GM19324 (cell line): Measurements from ENCODE around the gene MTA2.
"Not testable (repeated sequence)": the region's sequence is repeated elsewhere in the genome, so short reads cannot be mapped to it uniquely, and the experiment has no call there.

Source experiments
- ATAC-seq: cut with Tn5 transposase; IDR thresholded peaks from one replicate; pipeline ENCODE4 v1.9.1; 2021; ENCODE audit warnings: mild to moderate bottlenecking, moderate library complexity; ENCODE audit not compliant: unreplicated experiment, low FRiP score

Gene MTA2

DNA sequence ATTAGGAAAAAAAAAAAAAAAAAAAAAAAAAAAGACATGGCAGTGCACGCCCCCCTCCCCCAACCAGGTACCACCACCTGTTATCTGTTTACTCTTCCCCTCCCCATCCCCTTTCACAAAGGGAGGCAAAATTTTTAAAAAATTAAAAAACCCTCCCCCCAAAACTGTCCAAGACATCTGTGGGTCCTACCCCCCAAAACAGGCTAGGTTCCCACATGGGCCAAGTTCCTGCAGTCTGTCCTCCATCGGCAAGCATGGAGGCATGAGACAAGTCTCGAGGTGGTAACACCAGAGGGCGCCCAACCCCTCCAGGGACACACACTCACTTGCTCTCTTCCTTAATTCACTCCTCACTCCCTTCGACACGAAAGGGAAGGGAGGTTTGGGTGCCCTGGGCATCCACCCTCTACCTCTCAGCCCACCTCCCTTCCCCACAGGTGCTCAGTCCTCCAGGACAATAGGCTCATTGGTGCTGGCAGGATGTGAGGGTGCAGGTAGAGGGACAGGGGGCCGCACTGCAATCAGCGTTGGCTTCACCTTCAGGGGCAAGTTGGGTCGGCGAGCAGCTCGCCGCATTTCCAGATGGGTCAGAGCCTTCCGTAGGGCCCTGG, 8.1 kb downstream of the MTA2 start:
- no peak for ATAC-seq

DNA sequence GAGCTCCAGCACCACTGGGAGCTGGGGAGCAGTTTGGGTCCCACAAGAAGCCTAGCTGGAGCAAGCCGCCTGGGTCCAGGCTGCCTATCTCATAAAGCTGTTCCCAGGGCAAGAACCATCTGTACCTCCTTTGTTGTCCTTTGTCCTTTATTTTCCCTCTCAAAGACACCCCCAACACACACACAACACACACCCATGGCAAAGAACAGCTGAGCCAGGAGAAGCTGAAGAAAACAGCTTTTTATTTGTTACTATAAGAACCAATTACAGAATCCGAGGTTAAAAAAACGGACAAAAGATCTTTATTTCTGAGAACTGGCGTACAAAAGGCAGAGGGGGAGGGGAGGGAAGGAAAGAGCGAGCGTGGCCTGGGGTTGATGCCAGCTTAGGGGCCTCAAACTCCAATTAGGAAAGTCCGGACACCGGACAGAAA, 8.7 kb downstream of the MTA2 start:
- ATAC-seq, result no peak

DNA sequence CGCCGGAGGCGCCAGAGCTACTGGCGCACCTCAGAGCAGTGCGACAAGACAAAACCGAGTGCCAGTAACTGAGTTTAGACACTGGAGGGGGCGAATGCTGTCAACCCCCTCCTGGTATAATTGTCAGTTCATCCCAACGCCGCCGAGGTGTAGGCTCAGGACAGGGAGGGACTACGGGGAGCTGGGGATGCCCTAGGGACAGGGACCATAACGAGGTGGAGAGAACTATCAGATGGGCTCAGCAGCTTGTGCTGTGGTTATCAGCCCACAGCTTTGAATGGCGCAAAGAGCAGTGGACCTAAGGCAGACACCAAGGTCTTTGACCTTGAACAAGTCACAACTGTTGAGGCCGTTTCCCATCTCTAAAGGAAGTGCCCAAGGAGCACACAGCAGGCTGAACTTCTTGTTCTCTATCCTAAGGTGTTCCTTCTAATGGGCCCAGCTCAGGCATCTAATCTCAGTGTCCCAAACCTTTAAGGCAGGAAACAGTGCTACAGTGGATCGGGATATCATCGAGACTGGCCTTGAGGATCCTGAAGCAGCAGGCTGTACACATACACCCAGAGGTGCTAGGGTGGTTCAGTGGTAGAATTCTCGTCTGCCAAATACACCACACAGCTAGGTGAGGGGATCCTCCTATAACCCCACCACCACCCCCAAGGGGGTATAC, 9.4 kb downstream of the MTA2 start:
- ATAC-seq, result no peak

DNA sequence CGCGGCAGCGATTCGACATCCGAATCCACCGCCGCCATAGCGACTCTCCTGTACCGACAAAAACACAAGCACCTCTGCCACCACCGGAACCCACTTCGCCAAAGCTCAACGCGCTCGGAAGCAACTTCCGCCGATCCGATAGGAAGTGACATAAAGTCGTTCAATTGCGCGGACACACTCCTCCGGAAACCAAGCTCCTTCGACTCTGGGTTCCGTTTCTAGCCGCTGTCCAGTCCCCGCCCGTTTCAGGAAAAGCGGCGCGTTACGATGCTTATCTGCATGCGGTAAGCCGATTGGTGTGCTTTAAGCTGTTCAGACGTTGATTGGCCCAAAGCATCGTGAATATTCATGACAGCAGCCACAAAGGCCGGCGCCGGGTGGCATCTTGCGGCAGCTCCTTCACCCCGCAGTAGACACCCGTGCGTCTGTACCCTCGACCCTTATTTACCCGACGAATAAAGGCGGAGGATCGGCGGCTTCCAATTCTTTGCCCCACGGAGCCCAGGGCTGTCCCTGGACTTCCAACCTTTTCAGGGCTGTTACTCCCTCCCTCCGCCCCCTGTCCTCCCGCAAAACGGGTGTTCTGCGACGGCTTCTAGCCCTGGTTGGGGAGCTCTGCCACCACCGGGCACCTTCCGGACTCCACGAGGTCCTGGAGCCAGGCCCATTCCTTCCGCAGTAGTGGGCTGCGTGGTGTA, 10.1 kb downstream of the MTA2 start, which contains the start of gene TUT1:
TUT1 (minus strand) TSS at position 76 of the 698 bp plus-strand sequence; CDS start at position 38, 38 bp downstream.
- ATAC-seq, result peak; percentile 88

DNA sequence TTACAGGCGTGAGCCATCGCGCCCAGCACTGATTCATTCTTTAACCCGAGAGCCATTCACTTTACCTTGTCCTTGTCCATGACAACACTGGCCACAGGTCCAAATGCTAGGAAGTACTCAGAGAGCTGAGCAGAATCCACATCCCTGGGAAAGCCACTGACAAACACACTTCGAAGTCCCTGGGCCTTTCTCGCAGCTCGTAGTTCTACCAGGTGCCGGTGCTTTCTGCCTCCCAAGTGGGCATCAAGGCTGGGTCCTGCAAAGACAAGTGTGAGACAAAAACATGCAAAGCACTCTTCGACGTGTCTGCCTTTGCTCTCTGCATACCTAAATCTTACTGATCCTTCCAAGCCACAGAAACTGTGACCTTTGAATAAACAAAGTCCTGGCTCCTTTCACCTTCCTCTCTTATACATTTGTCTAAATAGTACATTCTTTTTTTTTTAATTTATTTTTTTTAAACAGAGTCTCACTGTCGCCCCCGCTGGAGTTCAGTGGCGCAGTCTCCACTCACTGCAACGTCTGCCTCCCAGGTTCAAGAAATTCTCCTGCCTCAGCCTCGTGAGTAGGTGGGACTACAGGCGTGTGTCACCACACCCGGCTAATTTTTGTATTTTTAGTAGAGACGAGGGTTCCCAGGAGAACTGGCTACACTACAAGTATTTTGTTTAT, 12.6 kb downstream of the MTA2 start:
- ATAC-seq, result no peak

DNA sequence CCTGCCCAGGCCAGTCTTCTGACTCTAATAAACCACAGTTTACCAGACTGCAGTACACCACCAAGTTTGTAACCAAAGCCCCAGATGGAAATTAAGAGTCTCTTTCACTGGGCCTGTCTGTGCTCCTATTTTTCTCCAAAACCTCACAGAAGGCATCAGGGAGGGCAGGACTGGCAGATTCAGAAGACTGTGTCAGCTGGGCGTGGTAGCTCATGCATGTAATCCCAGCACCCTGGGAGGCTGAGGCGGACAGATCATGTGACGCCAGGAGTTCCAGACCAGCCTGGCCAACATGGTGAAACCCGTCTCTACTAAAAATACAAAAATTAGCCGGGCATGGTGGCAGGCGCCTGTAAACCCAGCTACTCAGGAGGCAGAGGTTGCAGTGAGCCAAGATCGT, 16.3 kb downstream of the MTA2 start:
- ATAC-seq, result not testable (repeated sequence)

DNA sequence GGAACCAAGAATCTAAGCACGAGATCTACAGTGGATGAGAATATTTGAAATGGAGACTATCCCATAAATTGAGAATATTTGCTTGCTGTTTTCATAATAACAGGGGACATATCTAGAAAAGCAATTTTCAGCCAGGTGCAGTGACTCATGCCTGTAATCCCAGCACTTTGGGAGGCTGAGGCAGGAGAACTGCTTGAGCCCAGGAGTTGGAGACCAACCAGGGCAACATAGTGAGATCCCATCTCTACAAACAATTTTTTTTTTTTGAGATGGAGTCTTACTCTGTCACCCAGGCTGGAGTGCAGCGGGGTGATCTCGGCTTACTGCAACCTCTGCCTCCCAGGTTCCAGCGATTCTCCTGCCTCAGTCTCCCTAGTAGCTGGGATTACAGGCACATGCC, 19.9 kb downstream of the MTA2 start:
- ATAC-seq, result not testable (repeated sequence)

DNA sequence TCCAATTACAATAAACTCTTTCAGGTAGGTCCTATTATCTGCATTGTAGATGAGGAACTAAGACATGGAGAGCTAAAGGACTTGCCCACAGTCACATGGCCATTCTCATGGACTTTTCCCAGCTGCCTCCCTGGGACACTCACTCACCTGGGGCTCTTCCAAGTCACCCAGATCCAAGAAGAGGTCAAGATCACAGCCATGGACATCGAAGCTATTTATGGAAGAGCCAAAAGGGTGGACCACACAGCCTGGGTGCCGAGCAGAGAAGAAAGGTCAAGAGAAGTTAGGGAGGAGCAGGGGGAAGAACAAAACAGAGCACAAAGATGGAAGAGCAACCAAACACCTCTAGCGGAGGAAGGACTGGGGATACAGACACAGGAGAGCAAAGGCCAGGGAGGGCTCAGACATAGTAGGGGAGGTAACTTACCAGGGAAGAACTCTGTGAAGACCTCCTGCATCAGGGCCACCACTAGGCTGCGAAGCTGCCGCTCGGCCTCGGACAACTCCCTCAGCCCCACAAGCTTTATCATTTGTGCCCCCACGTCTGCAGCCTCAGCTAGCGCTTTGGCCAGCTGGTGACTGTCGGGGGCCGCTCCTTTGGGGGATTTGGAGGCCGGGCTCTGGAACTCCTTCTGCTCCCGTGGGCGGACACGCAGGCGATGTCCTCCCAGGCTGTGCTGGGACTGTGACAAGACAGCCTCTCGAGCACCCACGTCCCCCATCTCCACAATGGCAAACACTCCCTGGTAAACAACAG, 20.5 kb downstream of the MTA2 start:
- no peak for ATAC-seq

DNA sequence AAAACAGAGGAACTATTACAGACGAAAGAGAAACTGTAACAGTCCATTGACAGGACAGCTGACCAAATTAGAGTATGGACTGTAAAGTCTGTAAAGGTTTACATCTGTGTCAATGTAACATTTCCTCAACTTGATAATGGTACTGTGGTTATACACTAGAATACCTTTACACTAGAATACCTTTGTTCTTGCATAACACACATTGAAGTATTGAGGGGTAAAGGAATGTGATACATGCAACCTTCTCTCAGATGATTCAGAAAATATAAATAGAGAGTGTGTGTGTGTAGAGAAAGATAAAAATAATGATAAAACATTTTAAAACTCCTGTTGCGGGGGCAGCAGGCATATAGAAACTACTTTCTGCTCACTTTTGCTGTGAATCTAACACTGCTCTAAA, 22.4 kb downstream of the MTA2 start:
- ATAC-seq, result no peak

DNA sequence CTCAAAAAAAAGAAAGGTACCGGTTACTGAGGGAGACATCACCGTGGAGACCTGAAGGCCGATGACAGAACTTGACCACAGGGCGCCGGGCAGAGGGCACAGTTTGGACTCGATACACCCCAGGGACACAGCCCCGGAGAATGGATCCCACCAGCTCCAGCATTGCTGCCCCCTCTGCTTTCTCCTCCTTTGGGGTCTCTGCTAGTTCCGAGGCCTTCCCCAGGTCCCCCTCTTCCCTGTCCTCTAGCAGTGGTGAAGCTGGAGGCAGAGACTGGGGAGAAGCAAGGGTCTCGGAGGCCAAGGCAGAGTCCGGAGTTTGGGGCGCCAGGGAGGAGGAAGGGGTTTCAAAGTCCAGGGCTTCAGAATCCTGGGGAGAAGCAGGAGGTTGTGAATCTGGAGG, 23.1 kb downstream of the MTA2 start:
- ATAC-seq, result no peak

DNA sequence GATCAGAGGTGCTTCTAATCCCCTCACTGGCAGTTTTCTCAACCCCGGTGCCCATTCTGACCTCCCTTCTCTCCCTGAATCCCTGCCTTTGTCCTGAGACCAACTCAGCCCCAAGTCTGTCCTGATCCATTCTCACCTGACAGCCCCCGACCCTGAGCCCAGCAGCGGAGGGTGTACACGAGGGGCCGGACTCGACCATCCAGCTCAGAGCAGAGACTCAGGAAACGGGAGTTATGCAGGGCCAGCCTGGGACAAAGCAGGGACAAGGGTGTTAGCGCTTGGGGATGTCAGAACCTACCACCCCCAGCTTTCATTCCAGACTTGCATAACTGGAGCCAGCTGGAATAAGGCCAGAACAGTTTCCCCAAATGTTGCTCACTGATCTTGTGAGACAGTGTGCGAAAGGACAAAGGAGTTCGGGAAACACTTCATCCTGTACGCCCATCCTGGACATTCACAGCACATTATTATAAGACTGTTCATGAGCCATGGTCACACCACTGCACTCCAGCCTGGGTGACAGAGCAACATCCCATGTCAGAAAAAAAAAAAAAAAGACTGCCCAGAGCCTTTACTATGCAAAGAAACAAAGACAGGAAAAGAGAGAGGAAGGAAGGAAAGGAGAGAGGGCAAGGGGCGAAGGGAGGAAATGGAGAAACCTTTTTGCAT, 24.5 kb downstream of the MTA2 start:
- ATAC-seq, result no peak

DNA sequence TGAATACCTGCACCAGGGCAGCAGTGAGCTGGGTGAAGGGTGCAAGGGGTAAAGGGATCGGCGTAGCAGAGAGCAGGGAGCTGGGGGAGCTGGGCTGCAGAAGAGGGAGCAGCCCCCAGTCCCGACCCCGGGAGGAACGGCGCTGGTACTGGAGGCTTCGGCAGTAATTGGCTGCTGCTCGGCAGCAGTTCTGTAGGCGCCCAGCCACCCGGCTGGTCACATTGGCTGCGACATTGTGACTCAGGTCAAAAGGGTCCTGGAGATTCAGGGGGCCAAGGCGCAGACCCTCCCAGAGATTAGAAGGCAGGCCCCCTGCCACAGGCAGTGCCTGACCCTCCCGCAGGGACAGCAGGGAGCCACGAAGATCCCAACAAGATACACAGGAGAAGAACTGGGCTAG, 25.8 kb downstream of the MTA2 start:
- no peak for ATAC-seq

DNA sequence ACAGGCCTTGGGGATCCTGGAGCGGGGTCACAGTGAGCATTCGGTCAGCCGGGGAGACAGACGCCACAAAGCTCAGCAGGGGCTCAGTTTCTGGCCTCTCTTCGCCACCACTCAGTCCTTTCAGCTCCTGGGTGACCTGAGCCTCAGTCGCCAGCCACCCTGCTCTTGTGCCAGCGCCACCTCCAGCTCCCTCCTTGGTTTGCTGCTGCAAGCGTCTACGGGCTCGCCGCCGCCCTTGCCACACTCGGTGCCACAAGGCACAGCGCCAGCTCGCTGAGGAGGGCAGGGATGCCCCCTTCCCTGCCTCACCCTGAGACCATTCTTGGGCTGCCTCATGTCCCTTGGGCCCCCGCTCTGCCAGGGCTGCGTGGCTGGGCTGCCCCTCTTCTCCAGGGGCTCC, 26.5 kb downstream of the MTA2 start:
- no peak for ATAC-seq

DNA sequence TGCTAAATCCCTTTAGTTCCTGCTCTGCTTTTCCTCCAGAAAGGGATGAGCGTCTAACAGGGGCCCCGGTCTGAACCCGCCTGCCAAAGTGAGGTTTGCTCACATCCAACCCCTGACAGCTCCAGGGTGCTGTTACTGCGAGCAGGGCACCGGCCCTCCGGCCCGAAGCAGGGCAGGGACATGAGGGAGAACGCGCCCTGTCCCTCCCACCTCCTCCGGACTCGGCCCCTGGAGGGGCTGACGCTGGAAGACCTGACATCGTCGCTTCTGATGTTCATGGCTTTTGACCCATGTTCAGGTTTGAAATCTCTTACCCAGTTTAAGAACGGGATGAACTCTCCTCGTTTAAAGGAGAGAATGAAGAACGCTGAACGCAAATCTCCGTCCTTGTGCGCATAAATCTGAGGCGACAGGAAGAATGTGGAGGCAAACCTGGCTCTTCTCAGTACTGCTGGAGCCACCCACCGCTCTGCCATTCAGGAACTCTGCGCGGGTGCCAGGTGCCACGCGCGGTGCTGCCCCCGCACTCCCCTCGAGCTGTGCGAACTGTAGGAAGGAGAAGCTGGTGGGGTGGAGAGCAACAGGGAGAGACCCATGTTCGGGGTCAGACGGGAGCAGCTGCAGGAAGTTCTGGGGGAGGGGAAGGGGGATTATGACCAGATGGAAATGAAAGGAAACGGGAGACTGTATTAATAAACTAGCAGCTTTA, 27.1 kb downstream of the MTA2 start:
- peak; percentile 14 for ATAC-seq

DNA sequence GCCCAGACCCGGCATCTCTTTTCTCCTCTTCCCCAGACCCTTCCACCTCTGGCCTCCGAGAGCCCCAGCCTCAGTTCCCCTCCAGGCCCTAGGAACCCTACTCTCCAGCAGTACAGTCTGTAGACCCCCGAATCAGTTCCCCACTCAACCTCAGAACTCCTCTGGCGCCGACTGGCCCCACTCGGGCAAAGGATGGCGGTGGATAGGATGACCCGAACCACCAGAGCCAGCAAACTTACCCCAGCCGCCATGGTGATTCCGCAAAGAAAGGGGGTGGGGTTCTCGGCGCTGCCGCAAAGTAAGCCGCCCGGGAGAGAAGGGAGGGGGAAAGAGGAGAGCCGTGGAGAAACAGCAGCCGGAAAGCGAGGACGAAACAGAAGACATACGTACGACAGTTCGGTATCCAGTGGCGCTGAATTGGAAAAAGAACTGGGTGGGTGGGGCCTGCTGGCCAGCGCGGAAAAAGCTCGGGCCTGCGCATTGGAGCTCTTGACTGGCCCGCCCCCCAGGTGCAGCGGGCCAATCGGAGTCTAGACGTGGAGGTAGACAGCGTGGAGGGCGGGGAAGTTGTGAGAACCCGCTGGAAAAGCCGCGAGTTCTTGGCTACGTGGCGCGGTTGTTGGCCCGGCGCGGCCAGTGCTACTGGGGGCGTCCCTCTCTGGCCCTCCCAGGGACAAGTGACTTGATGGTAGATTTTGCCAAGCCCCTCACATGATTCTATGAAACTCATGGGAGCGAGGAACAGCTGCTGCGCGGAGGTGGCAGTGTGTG, 27.9 kb downstream of the MTA2 start, which contains the start of gene EEF1G:
EEF1G (minus strand) TSS at position 300 of the 771 bp plus-strand sequence; CDS start at position 251, 49 bp downstream.
- peak; percentile 91 for ATAC-seq

DNA sequence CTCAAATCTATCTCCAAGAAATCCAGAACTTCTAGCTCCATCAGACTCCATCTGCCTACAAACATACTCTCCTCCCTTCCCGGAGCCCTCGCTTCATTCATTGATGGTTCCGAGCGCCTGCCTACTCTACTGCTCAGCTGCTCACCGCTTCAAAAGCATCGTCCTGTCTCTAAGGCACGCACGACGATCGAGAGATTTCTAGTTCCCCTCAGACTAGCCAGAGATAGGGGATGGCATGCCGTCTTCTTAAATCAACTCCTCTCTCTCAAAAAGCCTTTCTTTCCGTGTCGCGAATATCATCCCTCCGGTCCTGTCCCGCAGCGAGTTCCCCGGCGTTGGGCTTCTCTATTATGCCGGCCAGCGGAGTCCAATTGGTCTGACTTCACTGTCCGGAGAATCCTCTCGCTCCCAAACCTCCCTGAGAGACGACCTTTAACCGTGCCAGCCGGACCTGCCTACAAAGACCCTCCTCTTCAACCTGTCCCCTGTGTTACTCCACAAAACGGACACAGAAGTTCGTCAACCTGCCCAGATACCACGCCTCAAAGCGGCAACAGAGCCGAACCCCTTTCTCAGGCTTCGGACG, 28.6 kb downstream of the MTA2 start:
- no peak for ATAC-seq

DNA sequence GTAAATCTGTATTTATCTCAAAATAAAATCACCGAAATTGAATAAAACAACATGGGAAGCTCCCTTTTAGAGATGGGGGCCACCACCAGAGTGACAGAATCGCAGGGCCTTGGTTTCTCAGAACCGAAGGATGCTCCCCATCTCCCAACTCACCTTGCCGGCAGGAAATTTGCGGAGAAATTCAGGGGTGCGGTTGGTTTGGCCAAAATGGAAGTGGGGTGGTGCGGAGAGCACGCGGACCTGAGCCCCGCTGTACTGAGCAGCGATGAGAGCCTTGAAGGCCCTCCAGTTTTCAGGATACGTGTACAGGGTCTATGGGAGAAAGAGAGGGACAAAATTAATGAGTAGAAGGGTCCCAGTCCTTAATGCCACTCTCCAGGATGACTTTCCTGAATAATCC, 29.2 kb downstream of the MTA2 start:
- ATAC-seq, result no peak

DNA sequence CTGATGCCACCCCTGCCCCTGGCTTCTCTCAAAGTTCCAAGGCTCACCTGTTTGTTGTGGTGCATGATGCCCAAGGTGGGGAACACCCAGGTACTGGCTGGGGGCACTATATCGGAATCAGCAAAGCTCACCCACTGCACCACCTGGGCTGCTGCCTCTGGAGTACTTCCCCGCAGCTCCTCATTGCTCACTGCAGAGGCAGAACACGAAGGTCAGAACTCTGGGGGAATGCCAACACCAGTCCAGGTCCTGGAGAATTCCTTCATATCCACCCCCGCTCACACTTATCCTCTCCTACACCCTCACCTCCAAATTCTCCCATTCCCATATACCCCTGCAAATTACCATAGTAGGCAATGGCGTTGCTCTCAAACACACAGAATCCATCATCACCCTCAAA, 30.2 kb downstream of the MTA2 start:
- ATAC-seq, result not testable (repeated sequence)
